Amygdala (tissue), 56 donors: Measurements from ENCODE around the gene MED20.
A peak's percentile ranks its signal among the peaks of the same experiment; 100 is the strongest.

Experiments used
- DNase-seq, 56 donors: peaks; one replicate each; lab custom pipeline; 2025; lab: John Stamatoyannopoulos, UW

Gene MED20

GRCh38 chr6:41941280-41942066 is 20.5 kb upstream of the MED20 start, which contains the start of gene CCND3:
TSS of gene CCND3 (minus strand) at chr6:41941808. CDS start at chr6:41941649, 159 bp downstream.
- peak in 55 of 56 donors; percentile 29 to 93 (median 80) for DNase-seq

DNA sequence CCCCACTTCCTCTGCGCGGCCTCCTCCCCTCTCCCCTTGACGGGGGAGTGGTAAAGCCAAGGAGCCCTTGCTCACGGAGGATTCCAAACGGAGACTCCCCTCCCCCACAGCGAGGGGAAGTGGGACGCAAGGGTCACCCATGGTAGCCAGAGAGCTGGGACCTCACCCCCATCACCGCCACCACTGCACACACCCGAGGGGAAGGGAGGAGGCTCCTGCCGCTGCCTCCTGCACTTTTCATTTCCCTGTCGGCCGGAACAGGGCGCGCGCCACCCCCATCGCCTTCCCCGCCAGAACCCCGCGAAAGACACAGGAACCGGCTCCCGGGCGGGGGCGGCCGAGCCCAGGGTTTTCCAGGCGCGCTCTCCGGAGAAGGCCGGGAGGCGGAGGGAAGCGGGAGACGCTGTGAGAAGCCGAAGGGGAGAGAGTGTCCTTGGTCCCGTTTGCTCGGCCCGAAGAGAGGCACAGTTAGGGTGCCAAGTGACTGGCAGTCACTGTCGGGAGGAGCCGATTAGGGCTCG is 19.9 kb upstream of the MED20 start:
- DNase-seq: peak in 32 of 56 donors; percentile 12 to 67 (median 45)

DNA sequence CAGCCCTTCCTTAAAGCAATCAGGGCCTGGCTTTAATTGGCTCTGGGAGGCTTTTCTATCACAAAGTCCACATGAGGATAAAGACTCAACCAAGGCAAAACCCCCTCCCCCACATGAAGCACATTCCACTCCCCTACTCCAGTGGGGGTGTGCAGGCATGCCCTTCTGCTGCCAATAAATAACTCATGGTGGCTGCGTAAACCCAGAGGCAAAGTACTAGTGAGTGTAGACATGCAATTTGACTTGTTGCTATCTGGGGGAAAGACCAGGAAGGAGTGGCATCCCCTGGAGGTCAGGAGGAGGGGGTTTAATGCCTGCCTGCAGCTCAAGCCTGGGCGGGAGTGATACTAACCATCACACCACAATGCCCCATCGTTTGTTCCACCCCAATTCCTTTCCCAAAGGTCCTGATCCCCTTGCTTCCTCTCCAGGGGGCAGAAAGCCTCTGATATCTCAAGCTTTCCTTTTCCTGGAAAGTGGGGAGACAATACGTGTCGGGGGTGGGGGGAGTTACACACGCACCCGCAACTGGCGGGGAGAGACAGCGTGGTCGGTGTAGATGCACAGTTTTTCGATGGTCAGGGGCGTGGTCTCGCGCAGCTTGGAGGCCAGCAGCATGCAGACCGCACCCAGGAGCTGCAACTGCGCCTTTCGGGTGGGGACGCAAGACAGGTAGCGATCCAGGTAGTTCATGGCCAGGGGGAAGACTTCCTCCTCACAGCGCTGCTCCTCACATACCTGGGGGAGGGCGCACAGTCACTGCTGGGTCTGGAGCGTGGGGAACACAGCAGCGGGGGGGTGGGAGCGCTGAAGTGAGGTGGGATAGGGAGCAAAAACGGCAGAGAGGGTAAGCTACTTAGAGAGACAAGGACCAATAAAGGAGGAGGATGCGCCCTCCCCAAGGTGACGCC is 19.2 kb upstream of the MED20 start:
- DNase-seq: peak in 1 of 56 donors; percentile 2

GRCh38 chr6:41939176-41939847 is 18.4 kb upstream of the MED20 start:
- DNase-seq: peak in 29 of 56 donors; percentile 2 to 53 (median 23)

DNA sequence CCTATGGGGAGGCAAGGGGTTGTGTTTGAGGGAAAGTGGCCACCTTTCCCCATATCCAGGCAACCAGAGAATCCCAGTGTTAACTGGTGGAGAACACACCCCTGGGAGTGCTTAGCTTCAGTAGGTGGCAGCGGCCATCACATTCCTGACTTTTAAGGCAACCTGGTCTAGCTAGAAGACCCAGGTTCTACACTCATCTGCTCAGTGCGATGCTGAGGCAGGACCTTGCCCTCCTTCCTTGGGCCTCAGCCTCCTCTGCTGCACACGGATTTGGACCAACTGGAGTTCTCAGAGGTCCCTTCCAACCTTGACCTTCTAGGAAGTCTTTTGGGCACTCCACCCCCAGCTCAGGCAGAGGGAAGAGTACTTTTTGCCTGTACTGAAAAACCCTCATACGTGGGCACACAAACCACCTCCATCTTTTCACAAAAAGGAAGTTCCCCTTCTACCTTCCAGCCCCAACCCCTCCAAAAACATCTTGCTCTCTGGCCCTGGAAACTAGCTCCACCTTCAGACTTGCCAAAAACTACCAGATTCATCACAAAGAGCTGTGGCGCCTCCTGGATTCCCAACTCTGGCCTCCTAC is 17.7 kb upstream of the MED20 start:
- no peak for DNase-seq

DNA sequence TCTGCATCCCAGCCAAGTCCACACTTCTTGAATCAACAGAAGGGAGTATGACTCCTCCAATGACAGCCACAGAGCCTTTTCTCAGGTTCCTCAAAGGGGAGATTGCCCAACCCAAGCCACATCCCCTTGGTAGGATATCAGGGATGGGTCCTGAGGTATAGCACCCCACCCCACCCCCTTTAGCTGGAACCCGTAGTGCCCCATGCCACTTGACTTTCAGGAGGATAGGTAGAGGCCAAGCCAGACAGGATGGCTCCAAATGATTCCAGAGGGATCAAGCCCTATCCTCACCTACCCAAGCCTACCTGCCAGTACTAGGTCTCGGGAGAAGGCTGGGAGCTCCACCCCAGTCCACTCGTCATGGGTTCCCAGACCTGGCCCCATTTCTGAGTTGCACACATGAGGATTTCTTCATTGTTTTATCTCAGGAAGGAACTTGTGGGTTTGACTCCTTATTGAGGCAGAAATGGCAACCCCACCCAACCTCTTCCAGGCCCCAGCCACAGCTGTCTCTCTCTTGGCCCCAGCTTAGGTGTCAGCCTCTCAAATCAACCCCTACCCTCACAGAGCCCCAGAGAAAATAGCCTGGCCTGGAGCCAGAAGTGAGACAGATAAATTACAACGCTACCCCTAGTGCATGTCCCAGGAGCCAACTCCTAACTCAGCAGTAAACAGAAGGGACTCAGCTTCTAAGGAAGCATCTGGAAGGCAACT is 17.1 kb upstream of the MED20 start:
- DNase-seq: peak in 1 of 56 donors; percentile 3

DNA sequence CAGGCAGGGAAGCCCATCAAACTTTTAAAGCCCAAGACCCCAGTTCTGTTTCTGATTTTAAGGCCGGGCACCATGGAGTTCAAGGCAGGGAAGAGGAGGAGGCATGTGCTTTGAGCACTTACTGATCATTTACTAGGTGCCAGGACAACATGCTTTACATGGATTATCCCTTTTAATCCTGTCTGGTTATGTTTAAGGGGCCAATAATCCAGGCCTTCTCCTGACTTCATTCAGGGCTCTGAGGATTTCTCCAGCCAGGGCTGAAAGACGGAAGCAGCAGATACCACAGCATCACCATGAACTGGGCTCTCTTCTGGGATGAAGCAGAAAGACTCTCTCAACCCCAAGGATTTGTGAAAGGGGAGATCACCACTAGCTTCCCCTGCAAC is 16.5 kb upstream of the MED20 start:
- DNase-seq: no peak

GRCh38 chr6:41936073-41936837 is 15.3 kb upstream of the MED20 start:
- DNase-seq: peak in 54 of 56 donors; percentile 21 to 87 (median 66)

GRCh38 chr6:41935685-41936072 is 14.7 kb upstream of the MED20 start:
- no peak for DNase-seq

DNA sequence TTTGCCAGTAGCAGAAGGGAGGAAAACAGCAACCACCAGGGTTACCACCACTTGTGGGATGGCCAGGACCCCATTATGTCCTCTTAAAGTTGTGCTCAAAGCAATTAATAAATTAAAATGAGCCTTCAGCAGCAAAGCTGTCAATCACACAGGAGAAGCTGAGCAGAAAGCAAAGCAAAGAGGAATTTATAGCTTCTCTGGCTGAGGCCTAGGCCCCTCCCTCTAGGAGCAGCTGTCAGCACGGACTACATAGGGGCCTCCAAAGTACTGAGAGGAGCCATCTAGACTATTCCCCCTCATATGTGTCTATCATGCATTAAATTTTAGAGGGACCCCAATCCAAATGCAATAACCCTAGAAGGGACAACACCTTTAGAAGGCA is 14.2 kb upstream of the MED20 start:
- DNase-seq: no peak

GRCh38 chr6:41934278-41935192 is 13.6 kb upstream of the MED20 start:
- DNase-seq: no peak

GRCh38 chr6:41932378-41932777 is 11.4 kb upstream of the MED20 start:
- no peak for DNase-seq

DNA sequence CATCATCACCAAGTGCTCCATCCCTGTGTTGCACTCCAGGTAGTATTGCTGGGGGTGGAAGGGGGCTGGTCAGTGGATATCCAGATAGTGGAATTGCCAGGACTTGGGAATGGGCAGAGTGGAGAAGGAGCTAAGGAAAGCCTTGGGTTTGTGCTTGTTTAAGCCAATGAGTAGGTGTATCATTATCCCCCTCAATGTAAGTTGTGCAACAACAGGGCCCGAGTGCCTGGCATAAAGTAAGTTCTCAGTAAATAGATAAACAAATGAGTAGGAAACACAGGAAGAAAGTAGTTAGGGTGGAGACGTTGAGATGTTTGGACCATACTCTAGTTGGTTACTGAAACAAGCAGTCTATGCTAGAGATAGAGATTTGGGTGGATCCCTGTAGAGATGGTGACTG is 10.9 kb upstream of the MED20 start:
- DNase-seq: no peak

- no peak for DNase-seq
Measured at GRCh38 chr6:41929924-41930323, 9.0 kb upstream of the MED20 start.

DNA sequence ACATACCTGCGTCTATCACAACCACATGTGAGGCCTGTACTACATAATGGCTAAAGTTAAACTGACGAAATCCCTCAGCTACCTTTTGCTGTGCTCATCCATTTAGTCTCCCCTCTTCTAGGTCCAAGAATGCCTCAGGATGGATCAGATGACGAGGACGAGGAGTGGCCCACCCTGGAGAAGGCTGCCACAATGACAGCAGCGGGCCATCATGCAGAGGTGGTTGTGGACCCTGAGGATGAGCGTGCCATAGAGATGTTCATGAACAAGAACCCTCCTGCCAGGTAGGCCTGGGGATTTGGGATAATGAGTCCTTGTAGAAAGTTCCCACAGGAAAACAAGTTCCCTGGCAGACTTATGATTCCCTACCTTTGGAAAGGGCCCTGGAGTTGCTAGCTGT is 6.3 kb upstream of the MED20 start:
- no peak for DNase-seq

GRCh38 chr6:41922154-41922553 is 1.2 kb upstream of the MED20 start:
- no peak for DNase-seq

- no peak for DNase-seq
Measured at GRCh38 chr6:41921712-41921998, 716 bp upstream of the MED20 start.

- no peak for DNase-seq
Measured at GRCh38 chr6:41917528-41917927, 3.4 kb downstream of the MED20 start.
